Colonic mucosa (tissue), 4 donors: Measurements from ENCODE around the gene ANKRD33B. TPM values are rescaled to one million over a fixed set of nuclear protein-coding genes. Genes with fewer than 3 reads are reported as not detected.

Experiments used
- DNase-seq: peaks from one replicate; pipeline ENCODE4 v3.0.0-alpha.2; 2020
- H3K27ac ChIP-seq: fragments of 200-600 bp; one replicate; pipeline ENCODE4 v1.8.0; 2021
- H3K27me3 ChIP-seq: fragments of 200-600 bp; one replicate; pipeline ENCODE4 v1.8.0; 2021
- H3K36me3 ChIP-seq: fragments of 200-600 bp; one replicate; pipeline ENCODE4 v1.8.0; 2021
- H3K4me1 ChIP-seq: fragments of 200-600 bp; one replicate; pipeline ENCODE4 v1.8.0; 2021; ENCODE audit warnings: mild to moderate bottlenecking
- H3K4me3 ChIP-seq: fragments of 200-600 bp; one replicate; pipeline ENCODE4 v1.8.0; 2021
- H3K9ac ChIP-seq, 2 donors: one replicate each; pipeline ENCODE4 v1.7.0; 2013; ENCODE audit warnings: control low read depth in 2 of 2, low read depth in 2 of 2, low read length in 2 of 2
- H3K9me3 ChIP-seq: fragments of 200-600 bp; one replicate; pipeline ENCODE4 v1.8.0; 2021
- CTCF ChIP-seq: fragments of 200-600 bp; IDR thresholded peaks from one replicate; pipeline ENCODE4 v1.8.0; 2022; ENCODE audit warnings: antibody characterized with exemption, mild to moderate bottlenecking
- intact Hi-C: fragments of 100-400 bp; cut with DNase I; formaldehyde crosslinking; loops from one replicate; pipeline ENCODE4 v1.14.1; 2022
- total RNA-seq, 2 donors: library from RNA; stranded (reverse); fragmentation: NEBNext Ultra II Directional in 1 of 2; extraction: Animal tissue kit (Norgen Biotek cat#: 25700) in 1 of 2; gene quantifications; one replicate each; pipeline ENCODE4 v1.2.1, GENCODE V29; 2021
- donor health status: healthy.
- donor health status: DM: no; HTN: no; CAD: no.
- donor health status: DM: no; HTN: no; CAD: no.

Gene ANKRD33B
- total RNA-seq, 2 donors from 2014 or later, result 0.47 to 0.66 TPM

GRCh38 chr5:10665799-10666198 is 101.9 kb downstream of the ANKRD33B start:
- no peaks in the 10 kb centered on the region for H3K36me3 ChIP-seq
- no peak for TF ChIP-seq CTCF
- intact Hi-C loops, result no loop called here

GRCh38 chr5:10666531-10667299 is 102.8 kb downstream of the ANKRD33B start:
- no peak for TF ChIP-seq CTCF
- no peak overlapping the region for H3K9ac ChIP-seq
- H3K27ac ChIP-seq, result no peak overlapping the region
- no peaks in the 10 kb centered on the region for H3K36me3 ChIP-seq
- H3K27me3 ChIP-seq, result no peaks in the 10 kb centered on the region
- H3K4me1 ChIP-seq, result no peaks in the 10 kb centered on the region
- DNase-seq, result no peak
- intact Hi-C loops, result no loop called here
- no peaks in the 10 kb centered on the region for H3K9me3 ChIP-seq
- no peak overlapping the region for H3K4me3 ChIP-seq

More at GRCh38 chr5:10665799-10666198, 101.9 kb downstream of the ANKRD33B start:
- Histone ChIP-seq H3K4me3 (no peak overlapping the region), H3K9ac (no peak overlapping the region), H3K27ac (no peak overlapping the region), H3K27me3 (no peaks in the 10 kb centered on the region), H3K4me1 (no peaks in the 10 kb centered on the region), H3K9me3 (no peaks in the 10 kb centered on the region)
- no peak for DNase-seq

- no peaks in the 10 kb centered on the region for H3K36me3 ChIP-seq
- no peak for DNase-seq
- intact Hi-C loops, result no loop called here
Observed at GRCh38 chr5:10667431-10668057, 103.7 kb downstream of the ANKRD33B start.

GRCh38 chr5:10668697-10669096 is 104.8 kb downstream of the ANKRD33B start:
- no peak overlapping the region for H3K4me3 ChIP-seq
- no peaks in the 10 kb centered on the region for H3K27me3 ChIP-seq
- H3K9me3 ChIP-seq, result no peaks in the 10 kb centered on the region
- DNase-seq, result no peak
- intact Hi-C loops, result no loop called here
- H3K4me1 ChIP-seq, result no peaks in the 10 kb centered on the region
- H3K9ac ChIP-seq, result no peak overlapping the region
- H3K36me3 ChIP-seq, result no peaks in the 10 kb centered on the region
- H3K27ac ChIP-seq, result no peak overlapping the region
- no peak for TF ChIP-seq CTCF

More at GRCh38 chr5:10667431-10668057, 103.7 kb downstream of the ANKRD33B start:
- H3K9ac ChIP-seq, result no peak overlapping the region
- H3K27ac ChIP-seq, result no peak overlapping the region
- no peak overlapping the region for H3K4me3 ChIP-seq
- H3K27me3 ChIP-seq, result no peaks in the 10 kb centered on the region
- TF ChIP-seq CTCF, result no peak
- no peaks in the 10 kb centered on the region for H3K4me1 ChIP-seq
- H3K9me3 ChIP-seq, result no peaks in the 10 kb centered on the region

GRCh38 chr5:10669983-10670382 is 106.1 kb downstream of the ANKRD33B start:
- Histone ChIP-seq H3K36me3 (no peaks in the 10 kb centered on the region), H3K9ac (no peak overlapping the region), H3K4me1 (no peaks in the 10 kb centered on the region), H3K27me3 (no peaks in the 10 kb centered on the region), H3K4me3 (no peak overlapping the region), H3K27ac (no peak overlapping the region), H3K9me3 (no peaks in the 10 kb centered on the region)
- no peak for DNase-seq
- no peak for TF ChIP-seq CTCF
- intact Hi-C loops, result no loop called here
